ENCODE data around the gene SEC14L1.

DNA sequence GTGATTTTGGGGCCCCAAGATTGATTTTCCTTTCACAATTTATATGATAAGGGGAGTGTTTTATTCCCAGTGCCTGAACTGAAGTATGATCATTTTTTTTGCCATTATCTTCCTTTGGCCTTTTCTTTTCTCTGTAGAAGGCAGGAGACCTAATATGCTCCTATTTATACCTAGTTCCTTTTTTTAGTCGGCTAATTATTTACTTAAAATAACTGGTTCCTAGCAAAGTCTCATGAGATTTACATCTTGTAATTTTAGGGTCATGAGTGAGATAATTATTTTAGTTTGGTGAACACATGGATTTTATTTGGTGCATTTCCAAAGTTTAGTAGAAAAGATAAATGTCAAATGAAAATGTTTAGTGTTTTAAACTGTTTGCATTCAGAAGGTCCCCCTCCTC lies 24.8 kb downstream of the SEC14L1 start:
- TF ChIP-seq, protein P1, sequence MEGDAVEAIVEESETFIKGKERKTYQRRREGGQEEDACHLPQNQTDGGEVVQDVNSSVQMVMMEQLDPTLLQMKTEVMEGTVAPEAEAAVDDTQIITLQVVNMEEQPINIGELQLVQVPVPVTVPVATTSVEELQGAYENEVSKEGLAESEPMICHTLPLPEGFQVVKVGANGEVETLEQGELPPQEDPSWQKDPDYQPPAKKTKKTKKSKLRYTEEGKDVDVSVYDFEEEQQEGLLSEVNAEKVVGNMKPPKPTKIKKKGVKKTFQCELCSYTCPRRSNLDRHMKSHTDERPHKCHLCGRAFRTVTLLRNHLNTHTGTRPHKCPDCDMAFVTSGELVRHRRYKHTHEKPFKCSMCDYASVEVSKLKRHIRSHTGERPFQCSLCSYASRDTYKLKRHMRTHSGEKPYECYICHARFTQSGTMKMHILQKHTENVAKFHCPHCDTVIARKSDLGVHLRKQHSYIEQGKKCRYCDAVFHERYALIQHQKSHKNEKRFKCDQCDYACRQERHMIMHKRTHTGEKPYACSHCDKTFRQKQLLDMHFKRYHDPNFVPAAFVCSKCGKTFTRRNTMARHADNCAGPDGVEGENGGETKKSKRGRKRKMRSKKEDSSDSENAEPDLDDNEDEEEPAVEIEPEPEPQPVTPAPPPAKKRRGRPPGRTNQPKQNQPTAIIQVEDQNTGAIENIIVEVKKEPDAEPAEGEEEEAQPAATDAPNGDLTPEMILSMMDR (IDR thresholded peaks at IDR 0.05), result no peak
- TF ChIP-seq SIN3A (IDR thresholded peaks at IDR 0.05; ENCODE audit: borderline replicate concordance, insufficient read depth, low read depth, low read length) (no peak), POLR2AphosphoS5 (IDR thresholded peaks at IDR 0.05; ENCODE audit: low read depth, low read length) (no peak), TCF7L2 (IDR thresholded peaks at IDR 0.05; ENCODE audit: low read depth, low read length) (no peak)
